Stimulated activated CD8-positive, alpha-beta memory T cell treated with anti-CD3 and anti-CD28 coated beads, Interleukin-15, amount 100 ng/mL, for 48 hours (primary cell): Measurements from ENCODE around the gene CYBRD1.

Experiments
- DNase-seq, 2 donors: peaks; one replicate each; pipeline ENCODE4 v3.0.0-alpha.2; 2020; ENCODE audit warnings: low read depth in 2 of 2

The CYBRD1 gene

DNA sequence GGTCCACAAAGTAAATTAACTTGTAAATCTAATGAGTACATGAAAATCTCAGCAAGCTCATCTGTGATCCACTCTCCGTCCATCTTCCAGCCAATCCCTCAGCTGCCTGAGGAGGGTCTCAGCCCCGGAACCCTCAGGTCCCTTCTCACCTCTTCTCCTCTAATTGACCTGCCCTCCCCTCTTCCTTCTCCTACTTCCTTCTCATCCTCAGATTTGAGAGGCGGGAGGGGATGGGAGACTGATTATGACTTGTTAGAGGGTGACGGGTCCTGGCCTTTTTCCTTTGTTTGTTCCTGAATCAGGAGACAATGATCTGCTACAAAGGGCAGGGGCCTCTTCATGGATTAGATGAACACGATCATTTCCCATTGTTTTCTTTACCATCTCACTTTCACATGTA is 80.1 kb downstream of the CYBRD1 start:
- DNase-seq, result no peak
